ENCODE results near the gene TMEM94.

TMEM94 gene

DNA sequence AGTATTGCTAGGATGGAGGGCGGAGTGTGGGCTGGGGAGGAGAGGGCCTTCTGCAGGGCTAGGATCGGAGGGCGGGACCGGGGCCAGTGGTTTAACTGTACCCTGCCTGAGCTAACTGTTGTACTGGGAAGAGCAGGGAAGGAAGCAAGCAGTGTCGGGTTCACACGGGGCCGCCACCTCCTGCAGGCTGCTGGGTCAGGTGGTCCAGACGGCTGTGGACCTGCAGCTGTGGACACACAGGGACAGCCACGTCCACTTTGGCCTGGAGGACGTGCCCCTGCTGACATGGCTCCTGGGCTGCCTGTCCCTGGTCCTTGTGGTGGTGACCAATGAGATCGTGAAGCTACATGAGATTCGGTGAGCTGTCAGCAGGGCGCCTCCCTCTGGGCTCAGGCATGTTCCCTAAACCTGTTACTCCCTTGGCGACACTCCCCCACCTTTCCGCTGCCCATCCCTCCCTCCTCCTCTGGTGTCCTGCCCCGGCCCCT is 42.3 kb downstream of the TMEM94 start:
- DNase-seq, result no peak

DNA sequence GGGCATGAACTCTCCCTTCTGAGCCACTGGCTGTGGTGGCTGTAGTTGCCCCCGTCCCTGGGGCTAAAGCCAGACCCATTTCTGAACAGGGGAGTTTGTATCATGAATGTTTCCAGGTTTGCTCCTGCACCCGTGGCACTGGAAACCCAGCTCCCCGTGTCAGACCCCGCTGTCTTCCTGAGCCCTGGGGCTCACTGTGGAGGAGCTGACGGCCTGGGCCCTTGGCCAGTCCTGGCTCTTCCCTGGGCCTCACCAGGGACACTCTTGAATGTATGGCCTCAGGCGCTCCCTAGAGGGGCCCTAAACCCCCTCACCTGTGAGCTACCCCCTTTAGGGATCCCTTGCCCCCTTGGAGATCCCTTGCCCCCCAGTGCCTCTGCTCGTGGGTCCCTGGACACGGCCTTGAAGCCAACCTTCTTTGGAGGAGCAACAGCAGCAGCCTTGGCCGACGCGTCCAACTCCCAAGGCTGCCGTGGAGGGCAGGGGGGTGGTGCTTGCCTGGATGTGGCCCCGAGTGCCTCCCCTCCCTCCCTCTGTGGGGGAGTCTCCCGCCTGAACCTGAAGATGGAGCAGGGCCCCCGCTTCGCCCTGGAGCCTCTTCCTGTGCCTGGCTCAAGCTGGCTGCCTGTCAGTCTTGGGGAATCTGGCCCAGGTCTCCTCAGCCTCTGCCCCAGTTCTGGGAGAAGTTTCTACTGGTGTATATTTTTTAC is 43.0 kb downstream of the TMEM94 start:
- no peak for DNase-seq

DNA sequence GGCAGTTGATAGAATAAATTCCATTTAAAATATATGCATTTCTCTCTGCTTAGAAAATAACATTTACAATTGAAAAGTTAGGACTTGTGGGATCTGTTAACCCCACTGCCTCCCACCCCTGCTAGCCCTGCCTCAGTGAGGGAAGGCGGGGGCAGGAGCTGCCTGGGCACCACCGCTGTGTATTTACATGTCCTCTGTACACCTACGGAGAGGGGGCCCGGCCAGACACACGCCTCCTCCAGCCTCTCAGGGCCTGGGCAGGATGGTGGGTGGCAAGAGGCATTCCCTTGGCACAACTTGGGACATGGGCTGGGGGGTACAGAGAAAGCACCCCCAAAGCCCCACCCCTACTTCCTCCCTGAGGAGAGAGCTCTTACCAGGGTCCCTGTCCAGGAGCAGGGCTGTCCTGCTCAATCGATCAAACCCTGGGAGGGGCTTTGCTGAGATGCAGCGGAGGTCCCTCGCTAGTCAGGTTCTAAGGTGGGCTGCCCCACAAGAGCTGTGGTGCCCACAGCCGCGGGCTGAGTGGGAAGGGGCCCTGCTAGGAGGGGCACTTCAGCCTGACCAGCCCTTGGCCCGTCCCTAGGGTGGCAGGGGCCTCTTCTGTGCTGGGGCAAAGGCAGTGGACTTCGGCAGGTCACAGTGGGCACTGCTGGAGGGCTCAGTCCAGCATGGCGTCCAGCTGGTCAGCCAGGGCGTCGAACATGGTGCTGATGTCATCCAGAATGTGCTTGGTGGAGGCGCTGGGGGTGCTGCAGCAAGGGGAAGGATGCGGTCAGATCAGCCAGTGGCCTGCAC is 44.2 kb downstream of the TMEM94 start:
- DNase-seq, result no peak

DNA sequence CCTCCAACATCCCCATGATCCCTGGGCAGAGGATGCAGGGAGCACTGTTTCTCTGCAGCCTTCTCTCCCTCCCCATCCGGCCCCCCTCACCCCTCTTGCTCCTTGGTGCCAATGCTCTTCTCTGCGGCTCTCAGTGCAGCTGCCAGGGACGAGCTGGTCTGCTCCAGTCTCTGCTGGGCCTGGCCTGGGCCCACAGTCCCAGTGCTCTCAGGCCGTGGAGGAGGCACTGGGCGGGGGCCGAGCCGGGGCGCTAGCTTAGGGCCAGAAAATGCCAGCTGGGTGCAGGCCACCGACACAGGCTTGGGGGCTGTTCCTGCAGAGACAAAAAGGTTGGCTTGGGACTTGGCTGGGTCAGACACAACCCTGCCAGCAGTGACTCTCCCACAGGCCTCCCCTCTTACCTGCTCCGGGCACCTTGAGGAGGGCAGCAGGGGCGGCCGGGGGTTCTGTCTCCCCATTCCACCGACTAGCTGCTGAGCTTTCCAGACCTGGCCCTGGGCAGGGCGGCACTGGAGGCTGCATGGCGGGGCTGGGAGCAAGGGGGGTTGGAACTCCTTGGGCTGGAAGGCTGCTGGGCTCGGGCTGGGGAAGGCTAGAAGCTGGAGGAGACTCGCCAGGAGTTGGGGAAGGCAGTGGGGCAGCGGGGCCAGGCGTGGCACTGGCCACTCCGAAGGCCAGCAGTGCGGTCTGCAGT is 45.1 kb downstream of the TMEM94 start:
- DNase-seq, result no peak

DNA sequence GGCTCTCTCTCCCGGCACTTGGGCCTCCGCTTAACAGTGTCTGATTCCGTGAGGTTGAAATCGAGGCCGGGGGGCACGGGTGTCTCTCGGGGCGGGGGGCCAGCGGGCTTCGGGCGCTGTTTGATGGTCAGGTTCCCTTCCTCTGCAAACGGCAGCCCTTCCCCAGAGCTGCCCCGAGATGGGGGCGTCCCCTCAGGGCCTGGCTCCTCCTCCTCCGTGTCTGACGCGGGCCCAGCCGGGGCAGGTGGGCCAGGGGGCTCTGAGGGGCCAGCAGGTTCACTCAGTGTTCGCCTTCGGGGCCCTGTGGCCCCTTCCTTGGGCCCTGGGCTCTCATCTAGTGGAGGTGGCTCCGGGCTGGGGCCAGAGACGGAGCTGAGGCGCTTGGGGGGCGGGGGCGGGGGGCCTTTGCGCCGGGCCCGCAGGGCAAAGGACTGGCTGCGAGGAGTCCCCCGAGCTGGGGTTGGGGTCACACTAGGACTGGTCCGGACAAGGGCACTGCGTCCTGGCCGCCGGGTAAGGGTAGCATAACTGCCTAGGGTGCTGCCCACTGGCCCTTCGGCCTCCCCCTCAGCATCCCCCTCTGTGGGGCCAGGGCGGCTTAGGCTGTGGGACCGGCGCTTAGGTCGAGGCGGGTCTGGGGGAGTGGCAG is 45.8 kb downstream of the TMEM94 start:
- no peak for DNase-seq

DNA sequence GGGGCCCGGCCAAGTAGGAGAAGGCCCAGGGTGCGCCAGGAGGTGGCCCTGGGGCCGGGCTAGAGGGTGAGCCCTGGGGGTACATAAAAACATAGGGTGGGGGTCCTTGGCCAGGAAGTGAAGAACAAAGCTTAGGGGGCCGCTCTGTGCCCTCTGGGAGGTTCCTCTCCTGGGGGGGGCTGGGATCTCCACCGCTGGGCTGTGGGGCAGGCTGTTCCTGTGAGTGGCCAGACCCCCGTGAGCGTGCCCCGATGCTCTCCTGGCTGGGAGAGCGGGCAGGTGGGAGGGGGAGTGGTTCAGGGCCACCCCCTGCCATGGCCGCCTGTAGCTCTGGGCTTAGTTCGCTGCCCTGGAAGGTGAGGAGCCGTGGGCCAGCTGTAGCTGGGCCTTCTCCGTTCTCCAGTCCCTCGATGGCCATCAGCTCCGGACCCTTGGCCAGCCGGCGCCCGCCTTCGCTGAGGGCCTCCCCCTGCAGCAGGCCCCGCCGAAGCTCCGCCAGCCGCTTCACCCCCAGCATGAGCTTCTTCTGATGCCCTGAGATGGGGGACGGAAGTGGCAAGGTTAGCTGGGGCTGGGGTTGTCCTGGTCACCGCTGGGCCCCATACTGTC is 46.4 kb downstream of the TMEM94 start:
- DNase-seq, result no peak

DNA sequence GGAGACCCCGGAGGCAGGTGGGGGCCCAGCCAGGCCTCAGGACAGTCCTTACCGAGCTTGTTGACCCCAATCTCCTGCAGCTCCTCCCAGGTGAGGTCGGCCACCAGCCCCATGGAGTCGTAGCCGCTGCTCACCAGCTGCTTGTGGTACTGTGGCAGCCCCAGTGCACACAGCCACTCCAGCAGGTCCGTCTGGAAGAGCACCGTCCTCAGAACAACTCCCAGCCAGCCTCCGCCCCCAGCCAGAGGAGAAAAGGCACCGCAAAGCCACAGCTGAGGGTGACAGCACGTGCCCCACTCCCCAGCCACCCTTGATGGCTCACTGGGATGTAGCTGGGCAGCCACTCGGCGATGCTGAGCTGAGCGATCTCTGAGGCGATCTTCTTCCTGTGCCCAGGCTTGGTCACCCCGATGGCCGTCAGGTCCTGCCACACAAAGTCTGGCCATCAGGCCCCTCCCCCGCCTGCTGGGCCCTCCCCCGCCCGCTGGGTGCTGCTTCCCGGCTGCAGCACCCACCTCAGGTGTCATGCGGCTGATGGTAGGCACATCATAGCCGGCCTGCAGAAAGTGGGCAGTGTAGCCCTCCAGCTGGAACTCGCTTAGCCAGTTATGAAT is 47.0 kb downstream of the TMEM94 start:
- DNase-seq, result no peak

DNA sequence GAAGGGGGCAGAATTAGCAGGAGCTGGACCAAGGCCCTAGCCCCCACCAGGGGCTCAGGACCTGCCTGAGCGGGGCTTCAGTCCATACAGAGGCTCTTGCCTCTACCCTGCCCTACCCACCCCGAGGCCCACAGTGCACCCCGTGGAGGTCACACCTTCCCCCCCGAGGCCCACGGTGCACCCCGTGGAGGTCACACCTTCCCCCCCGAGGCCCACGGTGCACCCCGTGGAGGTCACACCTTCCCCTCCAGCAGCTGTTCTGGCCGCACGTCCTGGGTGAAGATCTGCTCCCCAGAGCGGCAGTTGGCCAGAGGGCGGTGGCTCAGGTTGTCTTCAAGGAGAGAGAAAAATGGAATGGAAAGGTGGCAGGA is 47.5 kb downstream of the TMEM94 start:
- DNase-seq, result no peak

DNA sequence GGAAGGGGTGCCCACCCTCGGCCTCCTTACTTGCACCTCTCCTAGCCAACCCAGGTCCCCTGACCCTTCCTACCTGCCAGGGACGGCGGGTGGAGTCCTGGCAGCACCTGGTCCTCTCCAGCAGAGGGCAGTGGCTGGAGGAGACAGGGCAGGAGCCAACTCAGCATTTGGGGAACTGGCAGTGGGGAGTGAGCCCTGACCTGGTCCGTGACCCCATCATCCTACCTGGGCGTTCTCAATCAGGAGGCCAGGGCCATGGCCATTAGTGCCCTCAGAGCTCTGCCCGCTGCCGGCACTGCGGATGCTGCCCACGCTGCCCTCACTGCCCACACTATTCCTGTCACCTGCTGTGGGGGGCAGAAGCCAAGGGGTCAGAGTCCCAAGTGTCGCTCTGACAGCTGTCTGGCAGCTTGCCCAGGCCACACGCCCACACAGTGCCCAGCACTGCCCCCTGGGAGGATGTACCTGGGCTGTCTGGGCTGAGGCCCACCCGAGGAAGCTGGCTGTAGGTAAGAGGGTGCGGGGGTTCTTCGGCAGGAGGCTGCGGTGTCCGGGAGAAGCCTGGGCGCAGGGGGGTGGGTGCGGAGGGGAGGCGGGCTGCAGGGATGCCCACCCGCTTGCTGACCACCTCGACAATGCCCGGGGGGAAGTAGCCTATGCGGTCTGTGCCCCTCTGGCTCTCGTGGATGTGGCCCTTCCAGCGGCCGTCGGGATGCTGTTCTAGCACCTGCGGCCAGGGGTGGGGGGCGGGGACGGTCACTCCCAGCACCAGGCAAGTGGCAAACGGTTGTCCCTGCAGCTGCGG is 48.1 kb downstream of the TMEM94 start:
- DNase-seq, result peak; percentile 38

DNA sequence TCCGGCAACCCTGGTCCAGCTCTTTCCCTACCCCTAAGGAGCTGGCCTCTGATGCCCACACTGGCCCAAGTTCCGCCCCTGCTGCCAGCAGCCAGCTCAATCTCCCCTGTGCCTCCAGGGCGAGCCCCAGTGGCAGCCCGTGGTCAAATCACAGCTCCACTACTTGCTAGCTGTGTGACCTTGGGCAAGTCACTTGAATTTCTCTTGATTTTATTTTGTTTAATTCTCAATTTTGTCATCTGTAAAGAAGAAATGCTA is 48.6 kb downstream of the TMEM94 start:
- DNase-seq, result no peak

DNA sequence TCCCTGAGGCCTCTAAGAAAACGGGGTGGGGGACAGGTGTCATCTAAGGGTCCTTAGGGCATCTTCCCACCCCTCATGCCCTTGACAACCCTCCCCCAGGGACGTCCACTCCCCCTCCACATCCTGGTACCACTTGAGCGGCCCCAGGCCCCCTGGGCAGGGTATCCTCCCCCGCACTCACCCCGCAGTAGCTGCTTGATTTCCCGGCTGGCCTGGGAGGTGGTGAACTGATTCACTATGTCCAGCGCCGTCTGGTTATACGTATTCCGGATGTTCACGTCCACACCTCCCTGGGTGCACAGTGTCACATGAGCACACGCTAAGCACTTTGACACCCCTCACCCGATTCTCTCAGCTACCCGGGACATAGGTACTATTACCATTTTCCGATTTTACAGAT is 49.2 kb downstream of the TMEM94 start:
- DNase-seq, result no peak

DNA sequence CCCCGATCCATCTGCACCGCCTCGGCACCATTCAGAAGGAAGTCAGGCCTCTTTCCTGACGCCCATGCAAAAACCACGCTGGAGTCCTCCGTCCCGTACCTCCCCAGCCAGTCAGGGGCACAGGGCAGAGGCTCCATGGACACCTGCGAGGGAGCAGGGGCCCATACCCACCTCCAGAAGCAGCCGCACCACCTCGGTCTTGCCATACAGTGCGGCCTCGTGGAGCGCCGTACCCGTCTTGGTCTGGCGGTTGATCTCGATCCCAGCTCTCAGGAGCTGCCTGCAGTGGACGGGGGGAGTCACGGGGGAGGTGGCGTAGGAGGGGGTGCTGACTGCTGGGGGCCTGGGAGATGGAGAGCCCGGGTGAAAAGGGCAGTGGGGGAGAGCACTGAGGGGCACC is 49.7 kb downstream of the TMEM94 start:
- no peak for DNase-seq

DNA sequence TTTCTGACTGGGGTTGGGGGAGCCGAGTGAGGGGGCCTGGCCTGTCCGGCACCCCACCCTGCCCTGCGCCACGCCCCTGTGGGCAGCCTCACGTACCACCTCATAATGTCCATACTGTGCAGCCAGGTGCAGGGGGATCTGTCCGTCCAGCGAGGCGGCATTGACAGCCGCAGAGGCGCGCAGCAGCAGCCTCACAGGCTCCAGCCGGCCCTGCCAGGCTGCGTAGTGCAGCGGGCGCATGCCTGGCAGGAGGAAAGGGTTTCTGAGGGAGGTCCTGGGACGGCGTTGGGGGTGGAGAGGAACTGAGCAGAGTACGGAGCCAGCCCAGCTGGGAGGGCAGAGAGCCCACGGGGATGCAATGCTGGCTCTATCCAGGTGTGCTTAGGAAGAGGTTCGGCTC is 50.5 kb downstream of the TMEM94 start:
- DNase-seq, result no peak

DNA sequence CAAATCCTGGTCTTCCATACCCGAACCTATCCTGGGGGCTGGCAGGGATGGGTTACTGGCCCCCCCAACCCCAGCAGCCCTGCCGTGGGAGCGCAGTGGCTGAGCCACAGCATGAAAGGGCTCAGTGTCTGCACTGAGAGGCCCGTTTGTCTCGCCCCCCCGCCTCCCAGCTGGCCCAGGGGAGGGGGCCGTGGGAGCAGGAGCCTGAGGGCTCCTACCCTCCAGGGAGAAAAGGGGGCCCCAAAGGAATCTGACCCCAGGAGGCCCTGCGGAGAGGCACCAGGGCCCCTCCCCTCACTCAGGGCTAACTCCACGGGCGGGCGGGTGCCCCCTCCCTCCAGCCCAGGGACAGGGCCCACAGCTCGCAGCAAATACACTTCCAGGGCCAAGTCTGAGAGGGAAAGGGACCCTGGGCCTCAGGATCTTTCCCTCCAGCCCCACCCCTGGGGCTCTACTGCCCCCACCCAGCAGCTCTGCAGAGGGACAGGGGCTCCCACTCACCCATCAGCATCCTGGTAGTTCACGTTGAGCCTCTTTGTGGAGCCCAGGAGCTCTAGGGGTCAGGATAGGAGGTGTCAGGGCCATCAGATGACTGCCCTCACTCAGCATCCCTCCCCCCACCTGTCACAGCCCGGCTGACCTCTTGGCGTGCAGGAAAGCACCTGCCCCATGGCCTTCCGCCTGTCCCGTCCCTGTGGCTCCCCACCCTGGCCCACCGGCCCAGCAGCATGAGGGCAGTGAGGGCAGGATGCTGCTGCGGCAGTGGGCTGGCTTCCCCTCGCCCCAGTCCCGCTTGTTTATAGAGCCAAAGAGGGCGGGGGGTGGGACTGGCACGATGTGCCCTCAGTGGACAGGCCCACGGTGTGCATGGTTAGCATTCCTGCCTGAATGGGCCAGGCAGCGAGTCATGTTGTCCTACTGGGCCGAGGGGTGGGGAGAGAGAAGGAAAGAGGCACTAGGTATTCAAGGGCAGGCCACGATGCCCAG is 51.6 kb downstream of the TMEM94 start:
- no peak for DNase-seq

DNA sequence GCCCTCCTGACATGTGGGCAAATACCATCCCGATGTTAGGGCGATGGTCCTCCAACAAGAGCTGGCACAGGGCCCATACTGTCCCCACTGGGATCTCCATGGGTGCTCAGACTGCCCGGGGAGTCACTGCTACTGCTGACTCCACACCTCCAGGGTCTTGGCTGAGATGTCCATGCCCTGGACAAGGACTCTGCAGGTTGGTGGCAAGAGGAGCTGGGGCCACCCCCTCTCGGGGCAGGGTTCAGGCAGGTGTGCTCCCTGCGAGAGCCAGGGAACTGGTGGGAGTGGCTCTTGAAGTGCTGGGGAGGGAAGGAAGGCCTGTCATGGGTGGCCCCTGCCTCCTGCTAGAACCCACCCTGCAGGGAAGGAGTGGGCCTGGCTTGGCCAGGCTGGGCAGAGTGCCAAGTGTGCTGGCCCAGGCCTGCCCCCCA is 52.5 kb downstream of the TMEM94 start:
- no peak for DNase-seq

DNA sequence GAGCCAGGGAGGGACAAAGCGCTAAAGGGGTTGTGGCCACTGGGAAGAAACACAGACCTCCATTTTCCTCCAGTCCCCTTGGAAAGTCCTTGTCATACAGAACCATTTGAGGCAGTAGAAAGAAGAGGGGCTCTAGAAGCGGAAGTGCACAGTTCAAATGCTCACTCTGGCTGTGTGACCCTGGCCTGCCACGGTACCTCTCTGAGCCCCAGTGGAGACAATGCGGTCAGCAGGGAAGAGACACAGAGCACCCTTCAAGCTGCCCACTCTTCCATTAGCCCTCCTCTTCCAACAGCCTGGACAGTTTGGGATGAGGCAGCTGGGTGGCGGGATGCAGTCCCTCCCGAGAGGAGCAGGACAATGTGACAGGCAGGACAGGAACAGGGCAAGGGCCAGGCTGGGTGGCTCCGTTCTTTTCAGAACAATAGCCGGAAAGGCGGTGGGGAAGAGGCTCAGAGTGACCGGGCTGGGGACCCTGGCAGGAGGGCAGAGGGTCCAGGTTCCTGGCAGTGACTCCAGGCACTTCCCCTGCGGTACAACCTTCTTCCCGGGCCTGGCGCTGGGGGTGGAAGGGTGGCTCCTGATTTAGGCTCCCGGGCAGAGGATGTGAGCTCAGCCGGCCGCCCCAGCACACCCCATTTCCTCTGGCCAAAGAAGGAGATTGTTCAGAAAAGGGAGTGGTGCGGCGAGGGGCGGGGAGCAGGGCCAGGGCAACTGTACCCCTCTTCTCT is 53.3 kb downstream of the TMEM94 start:
- no peak for DNase-seq

DNA sequence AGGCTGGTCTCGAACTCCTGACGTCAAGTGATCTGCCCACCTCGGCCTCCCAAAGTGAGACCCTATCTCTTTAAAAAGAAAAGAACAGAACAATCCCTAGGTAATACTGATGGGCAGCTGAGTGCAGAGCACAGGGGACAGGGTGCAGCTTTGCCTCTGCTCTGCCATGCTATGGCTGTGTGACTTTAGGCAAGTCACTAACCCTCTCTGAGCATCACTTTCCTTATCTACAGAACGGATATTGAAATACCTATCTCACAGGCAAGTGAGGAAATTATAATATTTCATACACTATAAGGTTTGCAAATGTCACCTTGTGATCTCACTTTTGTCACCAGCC is 54.8 kb downstream of the TMEM94 start:
- no peak for DNase-seq

DNA sequence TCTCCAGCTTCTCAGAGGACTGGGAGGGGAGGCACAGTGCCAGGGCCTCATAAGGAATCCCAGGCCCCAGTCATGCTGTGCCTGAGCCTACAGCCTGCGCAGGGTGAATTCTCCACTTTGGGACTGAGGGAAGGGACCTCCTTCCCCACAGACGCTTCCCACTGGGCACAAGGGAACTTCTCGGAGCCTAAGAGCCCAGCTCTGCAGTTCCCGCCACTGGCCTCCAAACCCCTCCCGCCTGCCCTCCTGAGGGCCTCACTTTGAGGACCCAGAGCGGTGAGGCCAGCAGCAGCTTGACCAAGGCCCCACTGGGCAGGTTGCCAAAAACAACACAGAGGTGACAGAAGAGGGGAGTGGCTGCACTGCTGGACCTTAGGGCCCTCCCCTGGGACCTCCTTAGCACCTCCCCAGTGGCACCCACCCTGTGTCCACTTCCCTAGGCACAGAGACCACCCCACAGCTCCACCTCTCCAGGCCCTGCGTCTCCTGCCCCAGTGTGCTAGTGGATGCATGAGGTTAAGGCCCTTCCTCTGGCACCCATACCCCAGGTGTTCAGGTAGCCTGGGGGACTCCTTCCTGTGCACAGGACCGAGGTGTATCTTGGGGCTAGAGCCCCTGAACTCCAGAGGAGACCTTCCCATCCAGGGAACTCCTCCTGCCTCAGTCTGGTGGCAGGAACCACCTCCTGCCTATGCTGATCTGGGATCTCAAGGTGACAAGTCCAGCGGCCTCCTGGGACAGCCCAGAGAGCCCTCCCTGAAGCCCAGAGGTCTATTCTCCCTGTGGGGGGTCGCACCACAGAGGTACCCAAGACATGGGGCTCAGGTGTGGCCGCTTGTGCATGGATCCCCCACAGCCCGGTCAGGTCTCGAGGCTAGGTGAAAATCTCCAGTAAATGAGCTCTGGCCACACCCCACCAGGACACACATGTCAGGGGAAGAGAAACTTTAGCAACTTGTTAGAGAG is 55.5 kb downstream of the TMEM94 start:
- DNase-seq, result no peak
